ENCODE results near the gene FRMPD1.

FRMPD1 gene

DNA sequence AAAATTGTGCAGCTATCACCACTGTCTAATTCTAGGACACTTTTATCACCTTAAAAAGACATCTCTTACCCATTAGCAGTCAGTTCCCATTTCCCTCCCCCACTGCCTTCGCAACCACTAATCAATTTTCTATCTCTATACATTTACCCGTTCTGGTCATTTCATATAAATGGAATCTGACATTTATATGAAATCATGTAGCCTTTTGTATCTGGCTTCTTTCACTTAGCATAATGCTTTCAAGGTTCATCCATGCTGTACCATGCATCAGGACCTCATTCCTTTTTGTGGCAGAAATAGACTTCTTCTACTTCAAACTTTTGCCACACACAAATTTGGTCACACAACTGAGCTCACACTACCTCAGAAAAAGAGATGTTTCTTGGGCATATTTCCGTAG is 32.2 kb downstream of the FRMPD1 start:
- no peak for DNase-seq (ENCODE audit: low read depth)

DNA sequence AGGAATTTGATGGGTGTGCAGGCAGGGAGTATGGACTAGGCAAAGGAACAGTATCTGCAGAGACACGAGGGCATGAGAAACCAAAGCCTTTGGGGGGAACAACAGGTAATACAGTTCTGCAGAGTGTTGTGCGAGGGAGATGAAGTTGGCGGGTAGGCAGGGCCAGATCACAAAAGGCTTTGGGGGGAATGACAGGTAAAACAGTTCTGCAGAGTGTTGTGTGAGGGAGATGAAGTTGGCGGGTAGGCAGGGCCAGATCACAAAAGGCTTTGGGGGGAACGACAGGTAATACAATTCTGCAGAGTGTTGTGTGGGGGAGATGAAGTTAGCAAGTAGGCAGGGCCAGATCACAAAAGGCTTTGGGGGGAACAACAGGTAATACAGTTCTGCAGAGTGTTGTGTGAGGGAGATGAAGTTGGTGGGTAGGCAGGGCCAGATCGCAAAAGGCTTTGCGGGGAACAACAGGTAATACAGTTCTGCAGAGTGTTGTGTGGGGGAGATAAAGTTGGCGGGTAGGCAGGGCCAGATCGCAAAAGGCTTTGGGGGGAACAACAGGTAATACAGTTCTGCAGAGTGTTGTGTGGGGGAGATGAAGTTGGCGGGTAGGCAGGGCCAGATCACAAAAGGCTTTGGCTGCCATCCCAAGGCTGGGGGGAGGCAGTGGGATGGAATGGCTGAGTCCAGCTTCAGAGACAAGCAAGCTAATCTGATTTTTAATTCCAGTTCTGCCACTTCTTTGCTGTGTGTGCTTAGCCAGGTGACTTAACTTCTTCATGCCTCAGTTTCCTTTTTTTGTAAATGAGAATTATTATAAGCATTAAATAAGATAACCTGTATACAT is 33.0 kb downstream of the FRMPD1 start:
- no peak for DNase-seq (ENCODE audit: low read depth)

- no peak for DNase-seq (ENCODE audit: low read depth)
These were observed 42.0 kb downstream of the FRMPD1 start for GRCh38 chr9:37692622-37693221.

GRCh38 chr9:37693260-37693659 is 42.5 kb downstream of the FRMPD1 start:
- DNase-seq (ENCODE audit: low read depth), result no peak

- no peak for DNase-seq (ENCODE audit: low read depth)
These were observed 43.6 kb downstream of the FRMPD1 start for GRCh38 chr9:37694355-37694754.

DNA sequence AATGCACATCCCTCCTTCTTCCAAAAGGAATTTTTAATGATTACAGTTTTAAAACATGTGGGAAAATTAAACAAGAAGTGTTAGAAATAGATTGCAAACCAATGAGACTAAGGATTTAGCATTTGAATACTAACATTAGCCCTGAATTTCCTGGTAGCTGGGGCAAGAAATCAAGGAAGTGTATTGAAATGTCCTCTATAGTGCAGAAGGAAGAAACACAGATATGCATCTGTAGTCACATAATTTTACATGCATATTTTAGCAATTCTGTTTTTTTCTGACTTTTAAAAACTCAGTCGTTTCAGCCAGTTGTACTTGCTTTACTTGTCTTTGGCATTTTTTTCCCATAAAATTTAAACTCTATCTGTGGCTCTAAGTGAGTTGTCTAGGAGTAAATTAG is 45.8 kb downstream of the FRMPD1 start:
- DNase-seq (ENCODE audit: low read depth), result no peak

- DNase-seq (ENCODE audit: low read depth), result no peak
These were observed 49.4 kb downstream of the FRMPD1 start for GRCh38 chr9:37700131-37700530.

DNA sequence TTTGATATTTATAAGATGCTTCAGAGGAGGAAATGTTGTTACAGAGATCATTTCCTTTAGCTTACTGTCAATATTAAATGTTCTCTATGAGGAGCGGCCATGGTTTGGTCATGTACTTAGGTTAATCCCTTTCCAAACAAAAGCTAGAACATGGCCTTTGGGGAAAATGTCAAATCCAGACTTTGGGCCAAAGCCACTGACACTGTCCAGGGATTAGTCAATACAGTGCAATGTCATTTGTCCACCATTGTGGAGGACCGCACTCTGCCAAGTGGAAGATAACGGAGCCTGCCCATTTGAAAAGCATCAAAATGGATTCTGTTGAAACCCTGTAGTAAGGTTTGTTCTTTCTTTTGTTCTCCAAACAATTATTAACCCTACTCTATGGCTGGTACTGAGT is 50.1 kb downstream of the FRMPD1 start:
- DNase-seq (ENCODE audit: low read depth), result no peak

DNA sequence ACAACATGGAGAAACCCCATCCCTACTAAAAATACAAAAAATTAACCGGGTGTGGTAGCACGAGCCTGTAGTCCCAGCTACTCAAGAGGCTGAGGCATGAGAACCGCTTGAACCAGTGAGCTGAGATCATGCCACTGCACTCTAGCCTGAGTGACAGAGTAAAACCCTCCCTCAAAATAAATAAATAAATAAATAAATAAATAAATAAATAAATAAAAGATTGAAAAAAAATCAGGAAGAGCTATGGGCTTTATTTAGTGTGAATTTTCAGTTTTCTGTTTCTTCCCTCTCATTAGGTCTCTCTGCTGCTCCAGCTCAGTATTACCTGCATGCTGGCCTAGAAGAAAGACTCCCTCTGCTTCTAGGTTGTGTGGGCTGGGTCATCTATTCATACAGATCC is 55.0 kb downstream of the FRMPD1 start:
- no peak for DNase-seq (ENCODE audit: low read depth)

GRCh38 chr9:37706290-37706689 is 55.5 kb downstream of the FRMPD1 start:
- no peak for DNase-seq (ENCODE audit: low read depth)

- DNase-seq (ENCODE audit: low read depth), result no peak
These were observed 57.0 kb downstream of the FRMPD1 start for GRCh38 chr9:37707748-37708147.

DNA sequence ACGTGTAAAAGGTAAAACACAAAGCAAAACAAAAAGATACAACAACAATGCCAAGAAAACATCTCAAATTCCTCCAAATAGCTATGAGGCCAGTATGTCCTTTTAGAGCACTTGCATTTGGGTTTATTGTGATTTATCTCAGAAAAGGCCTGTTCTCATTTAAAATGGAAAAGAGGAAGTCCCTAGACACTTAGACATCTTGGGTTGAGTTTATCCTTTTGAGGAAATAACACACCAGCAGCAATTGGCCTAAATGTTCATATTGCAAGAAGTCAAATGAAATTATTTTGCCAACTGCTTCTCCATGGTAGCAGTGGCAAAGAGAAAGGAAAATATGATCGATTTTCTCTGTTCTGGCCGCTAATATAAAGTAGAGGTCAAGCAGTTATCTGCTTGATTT is 59.3 kb downstream of the FRMPD1 start:
- DNase-seq (ENCODE audit: low read depth), result no peak

- DNase-seq (ENCODE audit: low read depth), result no peak
These were observed 64.5 kb downstream of the FRMPD1 start for GRCh38 chr9:37715260-37715659.

DNA sequence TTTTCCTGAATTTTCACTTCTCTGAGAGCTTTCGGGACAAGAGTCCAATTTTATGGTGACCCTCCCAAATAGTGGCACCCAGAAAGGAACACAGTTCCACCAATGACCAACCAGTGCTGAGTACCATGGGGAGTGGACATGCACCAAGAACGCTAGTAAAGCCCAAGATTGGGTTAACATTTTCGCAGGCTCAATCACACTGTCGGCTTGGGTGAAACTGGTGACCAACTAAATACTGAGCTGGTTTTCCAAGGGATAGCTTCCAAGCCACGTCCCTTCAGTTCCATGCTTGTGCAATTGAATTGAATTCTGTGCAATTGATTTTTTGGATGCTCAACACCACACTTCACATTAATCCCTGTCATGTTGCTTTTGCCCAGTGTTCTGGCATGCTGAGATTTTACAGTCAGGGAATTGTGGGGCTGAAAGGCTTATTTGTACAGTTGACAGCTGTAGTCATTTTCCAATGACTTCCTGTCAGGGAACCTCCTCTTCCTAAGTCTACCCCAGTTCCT is 65.3 kb downstream of the FRMPD1 start:
- no peak for DNase-seq (ENCODE audit: low read depth)

DNA sequence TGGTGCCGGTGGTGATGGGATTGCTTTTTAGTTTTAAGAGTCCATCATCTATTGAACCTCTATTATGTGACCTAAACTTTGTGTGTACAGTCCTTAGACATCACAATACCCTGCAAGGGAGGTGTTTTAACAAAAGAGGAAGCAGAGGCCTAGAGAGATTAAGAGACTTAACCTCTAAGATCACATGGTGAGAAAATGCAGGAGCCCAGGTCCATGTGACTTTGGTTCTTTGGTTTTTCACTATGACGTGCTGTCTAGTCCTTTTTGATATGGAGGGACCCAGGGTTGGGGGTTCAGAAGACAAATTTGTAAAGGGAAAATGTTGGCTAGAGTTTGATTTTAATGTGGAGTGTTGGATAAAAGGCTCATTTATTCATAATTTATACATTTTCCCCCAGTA is 68.8 kb downstream of the FRMPD1 start:
- DNase-seq (ENCODE audit: low read depth), result no peak

DNA sequence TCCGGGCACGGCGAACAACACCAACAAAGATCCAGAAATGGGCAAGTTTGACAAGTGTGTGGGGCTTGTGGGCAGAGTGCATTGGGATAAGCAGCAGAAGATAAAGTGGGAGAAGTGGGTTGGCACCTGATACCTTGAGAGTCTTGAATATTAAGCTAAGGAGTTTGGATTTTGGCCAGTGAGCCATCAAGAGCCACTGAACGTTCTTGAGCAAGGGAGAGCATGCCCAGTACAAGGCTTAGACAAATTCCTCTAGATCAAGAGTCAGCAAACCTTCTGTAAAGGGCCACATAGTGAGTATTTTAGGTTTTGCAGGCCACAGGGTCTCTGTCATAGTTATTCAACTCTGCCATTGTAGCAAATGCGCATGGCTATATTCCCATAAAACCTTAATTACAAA is 76.3 kb downstream of the FRMPD1 start:
- DNase-seq (ENCODE audit: low read depth), result no peak

GRCh38 chr9:37729499-37729898 is 78.7 kb downstream of the FRMPD1 start:
- no peak for DNase-seq (ENCODE audit: low read depth)

DNA sequence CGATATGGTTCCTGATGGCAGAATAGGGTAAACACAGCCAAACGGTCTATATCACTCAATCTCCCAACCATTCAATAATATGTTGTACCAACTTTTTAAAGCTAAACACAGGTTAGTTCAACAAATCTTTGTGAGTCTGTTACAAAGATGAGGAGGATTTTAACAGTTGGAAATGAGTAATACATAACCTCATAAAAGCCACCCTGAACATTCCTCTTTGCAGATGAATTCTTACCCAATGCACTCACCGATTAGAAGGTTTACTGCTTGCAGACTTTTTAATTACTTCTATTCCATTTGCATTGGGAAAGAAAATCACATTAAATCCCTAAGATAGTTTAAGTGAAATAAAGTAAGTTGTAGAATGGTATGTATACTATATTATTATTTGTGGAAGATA is 79.5 kb downstream of the FRMPD1 start:
- DNase-seq (ENCODE audit: low read depth), result no peak

DNA sequence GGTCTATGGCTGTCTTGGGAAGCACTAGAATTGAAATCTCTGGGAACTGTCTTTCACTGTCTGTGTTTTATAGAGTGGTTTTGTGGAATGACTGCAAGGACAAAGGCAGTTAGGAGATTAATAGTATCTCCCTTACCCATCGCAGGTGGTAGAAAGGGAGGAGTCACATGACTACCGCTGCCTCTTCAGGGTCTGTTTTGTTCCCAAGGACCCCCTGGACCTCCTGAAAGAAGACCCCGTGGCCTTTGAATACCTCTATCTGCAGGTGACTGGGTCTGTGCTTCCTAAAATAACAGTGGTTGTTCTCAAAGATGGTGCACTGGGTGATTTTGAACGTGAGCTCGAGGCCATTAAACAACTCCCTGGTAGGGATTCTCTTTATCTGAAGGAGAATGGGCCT is 80.1 kb downstream of the FRMPD1 start:
- DNase-seq (ENCODE audit: low read depth), result no peak

DNA sequence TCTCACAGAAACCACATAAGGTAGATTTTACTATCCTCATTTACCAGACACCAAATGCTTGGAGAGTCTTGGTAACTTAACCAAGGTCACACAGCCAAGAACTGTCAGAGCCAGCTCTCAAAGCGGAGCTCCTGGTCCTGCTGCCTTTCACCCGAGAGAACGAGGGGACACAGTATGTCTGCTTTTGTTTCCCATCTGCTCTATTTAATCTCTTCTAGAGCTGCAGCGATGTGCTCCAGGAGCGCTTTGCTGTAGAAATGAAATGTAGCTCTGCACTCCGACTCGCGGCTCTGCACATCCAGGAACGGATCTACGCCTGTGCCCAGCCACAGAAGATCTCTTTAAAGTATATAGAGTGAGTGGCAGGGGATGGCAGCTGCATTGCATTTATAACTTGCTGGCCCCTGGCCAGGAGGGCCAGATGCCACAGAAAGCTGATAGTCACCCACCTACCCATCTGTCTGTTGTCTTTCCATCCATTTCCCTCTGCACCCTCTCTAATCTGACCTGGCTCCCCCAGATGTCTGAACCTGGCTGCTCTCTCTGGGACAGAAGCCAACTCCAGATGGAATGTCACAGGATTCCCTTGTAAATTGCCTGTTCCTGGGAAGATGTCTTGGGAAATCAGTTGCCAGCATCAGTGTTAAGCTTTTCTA is 81.5 kb downstream of the FRMPD1 start:
- DNase-seq (ENCODE audit: low read depth), result no peak

GRCh38 chr9:37732952-37733351 is 82.2 kb downstream of the FRMPD1 start:
- DNase-seq (ENCODE audit: low read depth), result no peak

DNA sequence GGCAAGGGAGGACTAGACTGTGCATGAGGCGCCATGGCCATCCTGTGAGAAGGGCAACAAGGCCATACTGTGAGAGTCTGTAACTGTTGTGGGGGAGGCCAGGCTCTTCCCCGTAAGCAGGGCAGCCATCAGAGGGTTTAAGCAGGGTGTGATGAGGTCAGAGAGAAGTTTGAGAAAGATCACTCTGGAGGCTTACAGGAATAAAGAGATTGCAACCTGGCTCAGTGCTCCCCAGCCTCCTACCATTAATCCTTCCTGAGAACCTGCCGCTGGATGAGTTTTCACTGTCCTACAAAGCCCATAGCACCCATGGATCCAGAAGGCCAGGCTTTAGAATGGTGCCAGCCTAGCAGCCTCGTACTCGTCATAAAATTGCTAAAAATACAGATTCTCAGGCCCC is 88.5 kb downstream of the FRMPD1 start:
- DNase-seq (ENCODE audit: low read depth), result no peak

- DNase-seq (ENCODE audit: low read depth), result no peak
These were observed 89.4 kb downstream of the FRMPD1 start for GRCh38 chr9:37740128-37740527.

Measured in fibroblast of the conjunctiva (primary cell).